GM23338 (cell line): Measurements from ENCODE around the gene NFAT5. TPM values are rescaled to one million over a fixed set of nuclear protein-coding genes. Genes with fewer than 3 reads are reported as not detected.

Source experiments
- ATAC-seq: fragments of 200-7000 bp; cut with Tn5 transposase; 3 replicates; pipeline ENCODE4 v1.9.1; 2020
- DNase-seq: peaks from one replicate; pipeline ENCODE4 v3.0.0-alpha.2; 2015; ENCODE audit warnings: low spot score
- H2AFZ ChIP-seq: fragments of 200-600 bp; sonication (generic); 2 replicates; pipeline ENCODE4 v1.8.0; 2016; ENCODE audit warnings: antibody characterized with exemption, mild to moderate bottlenecking, moderate library complexity
- H3F3A ChIP-seq: fragments of 200-600 bp; sonication (generic); replicated peaks from 2 replicates; pipeline ENCODE4 v1.8.0; 2017; ENCODE audit warnings: antibody characterized with exemption, mixed run types, low read depth
- H3K27ac ChIP-seq: fragments of 200-600 bp; sonication (generic); 2 replicates; pipeline ENCODE4 v1.6.1; 2016; ENCODE audit warnings: low read depth
- H3K27me3 ChIP-seq: fragments of 200-600 bp; sonication (generic); 2 replicates; pipeline ENCODE4 v1.8.0; 2016; ENCODE audit warnings: mild to moderate bottlenecking, mixed run types, moderate library complexity; ENCODE audit not compliant: insufficient read depth
- H3K36me3 ChIP-seq: fragments of 200-600 bp; sonication (generic); 2 replicates; pipeline ENCODE4 v1.8.0; 2016; ENCODE audit warnings: mild to moderate bottlenecking; ENCODE audit not compliant: insufficient read depth
- H3K4me1 ChIP-seq: fragments of 200-600 bp; sonication (generic); 2 replicates; pipeline ENCODE4 v1.8.0; 2016; ENCODE audit warnings: mild to moderate bottlenecking, moderate library complexity; ENCODE audit not compliant: insufficient read depth
- H3K4me2 ChIP-seq: fragments of 200-600 bp; sonication (generic); 2 replicates; pipeline ENCODE4 v1.7.1; 2017; ENCODE audit warnings: mixed run types
- H3K4me3 ChIP-seq: fragments of 200-600 bp; sonication (generic); 2 replicates; pipeline ENCODE4 v1.6.1; 2016; ENCODE audit warnings: mixed run types
- H3K79me2 ChIP-seq: fragments of 200-600 bp; sonication (generic); replicated peaks from 2 replicates; pipeline ENCODE4 v1.8.0; 2017; ENCODE audit warnings: mild to moderate bottlenecking; ENCODE audit not compliant: insufficient read depth
- H3K9me2 ChIP-seq: fragments of 200-600 bp; sonication (generic); 2 replicates; pipeline ENCODE4 v1.8.0; 2017; ENCODE audit not compliant: insufficient read depth
- H4K20me1 ChIP-seq: fragments of 200-600 bp; sonication (generic); replicated peaks from 2 replicates; pipeline ENCODE4 v1.8.0; 2017; ENCODE audit warnings: mild to moderate bottlenecking; ENCODE audit not compliant: insufficient read depth
- H3K27ac Mint-ChIP-seq: 2 replicates; pipeline ENCODE4 v1.8.0; 2020; ENCODE audit warnings: inconsistent platforms, mild to moderate bottlenecking, moderate library complexity, mixed read lengths
- H3K27me3 Mint-ChIP-seq: 3 replicates; pipeline ENCODE4 v1.8.0; 2022; ENCODE audit warnings: low read depth, mild to moderate bottlenecking, moderate library complexity, mixed read lengths, inconsistent platforms; ENCODE audit not compliant: insufficient read depth, poor library complexity
- H3K36me3 Mint-ChIP-seq: 3 replicates; pipeline ENCODE4 v1.8.0; 2021; ENCODE audit warnings: low read depth, mild to moderate bottlenecking, inconsistent platforms, moderate library complexity, mixed read lengths
- H3K4me1 Mint-ChIP-seq: 3 replicates; pipeline ENCODE4 v1.8.0; 2020; ENCODE audit warnings: mild to moderate bottlenecking, inconsistent platforms, mixed read lengths
- H3K4me3 Mint-ChIP-seq: 3 replicates; pipeline ENCODE4 v1.8.0; 2021; ENCODE audit warnings: moderate library complexity, mild to moderate bottlenecking, inconsistent platforms, mixed read lengths
- H3K9me3 Mint-ChIP-seq: 3 replicates; pipeline ENCODE4 v1.8.0; 2020; ENCODE audit warnings: moderate library complexity, mild to moderate bottlenecking, inconsistent platforms, mixed read lengths
- ETS1 ChIP-seq: IDR thresholded peaks from 2 replicates; pipeline ENCODE4 v1.6.1; 2016; ENCODE audit warnings: antibody characterized with exemption
- EZH2 ChIP-seq: fragments of 200-600 bp; sonication (generic); IDR thresholded peaks from one replicate; pipeline ENCODE4 v1.8.0; 2017; ENCODE audit warnings: antibody characterized with exemption, mild to moderate bottlenecking, low read depth; ENCODE audit not compliant: unreplicated experiment
- EZH2phosphoT487 ChIP-seq: fragments of 200-600 bp; sonication (generic); IDR thresholded peaks from one replicate; pipeline ENCODE4 v1.8.1; 2018; ENCODE audit warnings: antibody characterized with exemption; ENCODE audit not compliant: unreplicated experiment
- JUNB ChIP-seq: IDR thresholded peaks from one replicate; pipeline ENCODE4 v1.6.1; 2016; ENCODE audit warnings: antibody characterized with exemption; ENCODE audit not compliant: unreplicated experiment
- NANOG ChIP-seq: IDR thresholded peaks from 2 replicates; pipeline ENCODE4 v1.6.1; 2016; ENCODE audit warnings: antibody characterized with exemption, borderline replicate concordance
- POLR2AphosphoS5 ChIP-seq: IDR thresholded peaks from 2 replicates; pipeline ENCODE4 v1.6.1; 2016; ENCODE audit warnings: antibody characterized with exemption, low read depth
- REST ChIP-seq: IDR thresholded peaks from one replicate; pipeline ENCODE4 v1.6.1; 2018; ENCODE audit warnings: antibody characterized with exemption; ENCODE audit not compliant: unreplicated experiment
- STAT1 ChIP-seq: IDR thresholded peaks from one replicate; pipeline ENCODE4 v1.6.1; 2016; ENCODE audit warnings: antibody characterized with exemption; ENCODE audit not compliant: unreplicated experiment
- ZNF114 ChIP-seq: fragments of 250-450 bp; sonication (Bioruptor Pico); IDR thresholded peaks from 2 replicates; pipeline ENCODE4 v1.5.0; 2020; ENCODE audit warnings: mild to moderate bottlenecking, moderate library complexity
- ZNF331 ChIP-seq: fragments of 250-450 bp; sonication (Bioruptor Pico); IDR thresholded peaks from 2 replicates; pipeline ENCODE4 v1.5.0; 2020; ENCODE audit warnings: low read depth, mild to moderate bottlenecking, moderate library complexity
- polyA plus RNA-seq: library from polyadenylated mRNA; unstranded; fragments of >200 nt; fragmentation: Nextera tagmentation; extraction: Ambion mirVana; gene quantifications from 2 replicates; pipeline ENCODE4 v1.2.1, GENCODE V29; 2016
- total RNA-seq: library from RNA; depleted of rRNA; stranded (reverse); fragments of >200 nt; shearing (Covaris generic); gene quantifications from 2 replicates; pipeline ENCODE4 v1.2.3, GENCODE V29; 2014

NFAT5 gene
- total and polyA plus RNA-seq, 2 experiments from 2014 or later: 10.6 to 27.0 TPM

- no peak for DNase-seq
- no peak for ATAC-seq
- Mint-ChIP-seq H3K27me3 (peaks cover 5% of the 10 kb centered on the region), H3K4me3 (no peak overlapping the region), H3K4me1 (peaks cover 16% of the 10 kb centered on the region), H3K9me3 (no peaks in the 10 kb centered on the region), H3K27ac (no peak overlapping the region), H3K36me3 (no peaks in the 10 kb centered on the region)
- H3K36me3 ChIP-seq: peaks cover 4% of the 10 kb centered on the region; the same call in 1 of the 2 replicates
- H3K9me2 ChIP-seq: no peaks in the 10 kb centered on the region
- no peak for TF ChIP-seq EZH2
- no peak for TF ChIP-seq REST
- TF ChIP-seq NANOG: no peak
- no peak for TF ChIP-seq STAT1
- TF ChIP-seq ETS1: no peak
- no peak for TF ChIP-seq EZH2phosphoT487
- no peak for TF ChIP-seq ZNF331 (CRISPR knock-in tag)
- TF ChIP-seq POLR2AphosphoS5: no peak
- no peak for TF ChIP-seq JUNB
- H3K27ac ChIP-seq: no peak overlapping the region; the same call in 1 of the 2 replicates
- H3K27me3 ChIP-seq: no peaks in the 10 kb centered on the region
- no peaks in the 10 kb centered on the region for H3K4me1 ChIP-seq
- H2AFZ ChIP-seq: no peak overlapping the region
- no peak overlapping the region for H3K4me2 ChIP-seq
- H4K20me1 ChIP-seq: peaks cover 8% of the 10 kb centered on the region
- peaks cover 41% of the 10 kb centered on the region for H3K79me2 ChIP-seq
- H3F3A ChIP-seq: no peaks in the 10 kb centered on the region
- H3K4me3 ChIP-seq: no peak overlapping the region
Observed at GRCh38 chr16:69618307-69618706, 52.5 kb downstream of the NFAT5 start.

GRCh38 chr16:69618721-69619120 lies 53.0 kb downstream of the NFAT5 start:
- Histone ChIP-seq H4K20me1 (peaks cover 8% of the 10 kb centered on the region), H3K4me1 (no peaks in the 10 kb centered on the region), H3K27ac (no peak overlapping the region; the same call in 1 of the 2 replicates), H2AFZ (no peak overlapping the region), H3K9me2 (no peaks in the 10 kb centered on the region), H3K4me2 (no peak overlapping the region), H3K4me3 (no peak overlapping the region), H3K36me3 (peaks cover 4% of the 10 kb centered on the region; the same call in 1 of the 2 replicates), H3K79me2 (peaks cover 40% of the 10 kb centered on the region), H3K27me3 (no peaks in the 10 kb centered on the region), H3F3A (no peaks in the 10 kb centered on the region)
- ATAC-seq: no peak
- Mint-ChIP-seq H3K4me1 (peaks cover 13% of the 10 kb centered on the region), H3K27ac (no peak overlapping the region), H3K36me3 (no peaks in the 10 kb centered on the region; the same call in 2 of the 3 replicates), H3K9me3 (no peaks in the 10 kb centered on the region), H3K4me3 (no peak overlapping the region), H3K27me3 (peaks cover 5% of the 10 kb centered on the region)
- no peak for DNase-seq
- TF ChIP-seq EZH2phosphoT487 (no peak), STAT1 (no peak), ETS1 (no peak), REST (no peak), JUNB (no peak), ZNF114 (CRISPR knock-in tag) (no peak)
